IPS-18c (cell line): Measurements from ENCODE around the gene ALDH1A3.
A peak's percentile ranks its signal among the peaks of the same experiment; 100 is the strongest.

Experiments
- H3K4me3 ChIP-seq: 2 replicates; pipeline ENCODE4 v1.7.0; 2013; ENCODE audit warnings: low read depth, mild to moderate bottlenecking, low read length, moderate library complexity; ENCODE audit not compliant: insufficient read depth
- H3K9me3 ChIP-seq: one replicate; pipeline ENCODE4 v1.6.1; 2013; ENCODE audit warnings: mild to moderate bottlenecking, low read length, moderate library complexity; ENCODE audit not compliant: control insufficient read depth, insufficient read depth

Gene ALDH1A3

GRCh38 chr15:100909989-100910955 lies 30.6 kb downstream of the ALDH1A3 start:
- Histone ChIP-seq H3K9me3 (no peaks in the 10 kb centered on the region), H3K4me3 (no peak overlapping the region)

- Histone ChIP-seq H3K4me3 (no peak overlapping the region), H3K9me3 (no peaks in the 10 kb centered on the region)
These were observed 31.5 kb downstream of the ALDH1A3 start for GRCh38 chr15:100911086-100911485.

DNA sequence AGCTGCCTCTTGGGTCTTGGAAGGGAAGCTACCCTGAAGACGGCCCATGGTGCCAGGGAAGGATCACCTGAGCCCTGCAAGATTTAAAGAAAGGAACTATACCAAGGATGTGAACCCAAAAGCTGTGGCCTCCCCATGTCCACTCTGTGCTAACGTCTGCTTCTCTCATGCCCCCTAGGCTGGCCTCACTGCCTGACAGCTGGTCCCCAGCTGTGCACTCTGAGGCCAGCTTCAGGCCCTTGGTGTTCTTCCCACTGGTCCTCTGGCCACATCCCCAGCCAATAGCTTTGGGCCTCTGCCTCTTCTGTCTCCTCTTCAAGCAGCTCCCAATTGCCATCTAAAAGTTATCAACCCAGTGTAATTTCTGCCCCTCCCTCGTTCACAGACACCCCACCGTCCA lies 34.3 kb downstream of the ALDH1A3 start:
- no peaks in the 10 kb centered on the region for H3K9me3 ChIP-seq

GRCh38 chr15:100914876-100915275 lies 35.2 kb downstream of the ALDH1A3 start:
- Histone ChIP-seq H3K9me3 (peaks cover 2% of the 10 kb centered on the region), H3K4me3 (no peak overlapping the region)

More for the DNA sequence above, 34.3 kb downstream of the ALDH1A3 start:
- no peak overlapping the region for H3K4me3 ChIP-seq

DNA sequence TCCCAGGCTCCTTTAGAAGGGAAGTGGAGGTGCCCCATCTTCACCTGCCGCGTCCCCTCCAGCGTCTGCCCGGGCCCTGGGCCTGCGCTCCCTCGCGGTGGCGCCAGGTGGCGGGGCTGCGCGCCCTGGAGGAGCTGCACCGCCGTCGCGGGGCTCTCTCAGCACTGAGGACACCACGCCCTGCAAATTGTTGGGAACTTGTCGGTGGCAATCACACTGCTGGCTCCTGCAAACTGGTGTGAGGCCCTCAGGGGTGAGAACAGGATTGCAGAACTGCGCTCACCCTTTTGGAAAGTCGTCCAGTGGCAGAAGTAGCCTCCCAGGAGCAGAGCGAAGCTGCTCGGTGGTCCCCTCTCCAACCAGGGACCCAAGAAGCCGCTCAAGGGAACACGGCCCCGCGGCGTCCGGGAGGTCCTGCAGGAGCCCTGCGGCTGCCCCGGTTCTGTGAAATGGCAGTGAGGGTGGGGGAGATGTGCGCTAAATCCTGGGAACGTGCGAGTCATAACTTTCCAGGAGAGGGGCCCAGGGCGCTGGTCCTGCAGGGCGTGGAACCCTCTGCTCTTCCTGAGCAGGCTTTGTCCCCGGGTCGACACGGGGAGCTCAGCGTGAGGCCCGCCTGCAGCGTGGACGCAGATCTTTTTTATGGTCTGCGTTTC lies 38.5 kb downstream of the ALDH1A3 start:
- Histone ChIP-seq H3K4me3 (peak overlapping the region; percentile 57), H3K9me3 (peaks cover 2% of the 10 kb centered on the region)

GRCh38 chr15:100918690-100919480 lies 39.3 kb downstream of the ALDH1A3 start, which contains the start of gene LRRK1:
TSS of gene LRRK1 (plus strand) at chr15:100919357. CDS start at chr15:100924633, 5,276 bp downstream.
- H3K4me3 ChIP-seq: peak within 1 kb of the TSS; percentile 58
- peaks cover 2% of the 10 kb centered on the region for H3K9me3 ChIP-seq

DNA sequence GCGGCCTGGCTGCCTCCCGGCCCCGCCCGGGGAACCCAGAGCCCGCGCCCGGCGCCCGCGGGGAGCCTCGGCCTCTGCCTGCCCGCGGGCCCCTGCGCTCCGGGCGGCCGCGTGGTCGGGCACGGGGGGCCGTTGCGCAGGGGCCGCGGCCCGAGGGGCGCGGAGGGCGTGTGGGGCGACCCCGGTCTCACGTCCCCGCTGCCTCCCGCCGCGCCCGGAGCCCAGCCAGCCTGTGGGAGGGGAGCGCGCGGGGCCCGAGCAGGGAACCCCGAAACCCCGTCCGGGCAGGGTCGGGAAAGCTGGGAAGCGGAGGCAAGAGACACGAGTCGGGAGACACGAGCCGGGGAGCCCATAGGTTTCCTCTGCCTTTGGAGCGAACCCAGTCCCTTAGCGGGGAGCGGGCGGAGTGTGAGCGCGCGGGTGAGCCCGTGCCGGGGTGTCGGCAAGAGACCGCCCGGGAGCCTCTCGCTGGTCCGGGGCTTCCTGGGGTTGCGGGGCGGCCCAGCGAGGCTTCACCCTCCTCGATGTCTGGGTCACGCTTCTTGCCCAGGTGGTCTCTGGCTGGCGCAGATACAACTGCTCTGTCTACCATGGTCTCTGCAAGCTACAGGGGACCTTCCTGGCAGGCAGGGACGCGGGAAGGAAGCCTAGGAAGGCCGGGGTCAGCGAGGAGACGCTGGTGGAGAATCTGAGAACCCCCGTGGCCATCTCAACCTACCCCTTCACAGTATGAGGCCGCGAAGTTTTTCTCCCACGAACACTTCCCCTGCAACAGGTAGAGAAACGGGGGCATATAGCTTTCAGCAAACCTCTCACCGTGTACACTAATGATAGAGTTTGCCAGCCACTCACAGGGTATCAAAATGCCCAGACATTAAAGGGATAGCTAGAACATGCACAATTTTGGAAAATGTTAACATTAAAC lies 40.1 kb downstream of the ALDH1A3 start:
- H3K4me3 ChIP-seq: peak overlapping the region; percentile 58
- H3K9me3 ChIP-seq: peaks cover 2% of the 10 kb centered on the region

DNA sequence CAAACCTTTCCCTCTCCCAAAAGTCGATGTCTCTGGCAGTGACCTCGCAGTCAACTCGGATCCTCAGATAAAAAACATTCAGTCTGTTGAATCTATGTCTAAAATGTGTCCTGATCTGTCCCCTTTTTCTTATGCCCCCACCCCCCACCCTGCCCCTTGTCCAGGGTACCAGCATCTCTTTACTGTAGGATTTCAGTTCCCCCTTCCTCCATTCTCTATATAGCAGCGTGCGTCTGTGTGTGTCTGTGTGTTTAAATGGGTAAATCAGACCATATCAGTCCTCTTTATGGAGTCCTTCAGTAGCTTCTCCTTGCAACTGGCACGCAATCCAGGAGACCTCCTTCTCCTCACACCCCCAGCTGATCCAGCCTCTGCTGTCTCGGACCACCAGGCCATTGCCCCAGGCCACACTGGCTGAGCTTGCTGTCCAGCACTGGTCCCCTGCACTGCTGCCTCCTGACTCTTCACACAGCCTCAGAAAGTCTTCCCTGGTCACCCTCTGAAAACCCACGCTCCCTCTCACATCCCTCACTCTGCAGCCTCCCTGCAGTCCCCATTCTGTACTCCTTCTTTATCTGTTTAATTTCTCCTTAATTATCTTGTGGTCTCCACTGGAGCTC lies 41.0 kb downstream of the ALDH1A3 start:
- Histone ChIP-seq H3K9me3 (peaks cover 2% of the 10 kb centered on the region), H3K4me3 (no peak overlapping the region)

DNA sequence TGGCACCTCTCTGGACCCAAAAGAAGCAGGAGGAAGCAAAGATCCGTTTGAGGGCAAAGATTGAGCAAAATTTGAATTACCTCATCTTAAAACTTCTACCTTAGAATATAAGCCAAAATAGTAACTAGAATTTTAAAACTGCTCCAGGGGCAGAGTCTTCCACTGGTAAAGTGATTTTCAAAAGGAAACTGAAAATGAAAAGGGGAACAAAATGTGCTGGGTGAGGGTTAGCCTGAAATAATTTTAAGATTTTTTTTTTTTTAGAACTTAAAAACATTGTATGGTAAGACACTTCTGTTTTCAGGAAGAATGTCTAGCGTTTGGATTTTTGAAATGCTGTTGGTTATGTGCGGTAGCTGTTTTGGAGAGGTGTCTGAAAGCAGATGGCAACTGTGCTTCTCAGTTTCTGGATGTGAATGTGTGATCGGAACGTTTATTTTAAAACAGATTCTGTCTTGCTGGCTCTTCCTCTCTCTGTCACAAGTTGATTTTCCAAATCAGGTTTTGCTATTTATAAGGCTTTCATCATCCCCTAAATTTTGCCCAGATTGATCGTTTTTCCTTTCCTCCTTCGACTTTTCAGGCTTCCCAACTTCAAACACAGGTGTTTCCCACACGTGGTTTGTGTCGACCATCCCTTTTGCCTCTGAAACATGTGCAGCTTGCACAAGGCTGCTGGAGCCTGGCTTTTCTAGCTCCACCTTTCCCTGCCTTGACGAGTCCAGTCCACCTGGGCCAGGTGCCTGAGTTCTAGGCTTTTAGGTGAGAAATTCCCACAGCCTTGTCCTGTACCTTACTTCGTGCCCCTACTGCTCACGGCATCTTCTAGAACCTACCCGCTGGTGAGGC lies 42.8 kb downstream of the ALDH1A3 start:
- H3K4me3 ChIP-seq: no peak overlapping the region
- peaks cover 2% of the 10 kb centered on the region for H3K9me3 ChIP-seq

DNA sequence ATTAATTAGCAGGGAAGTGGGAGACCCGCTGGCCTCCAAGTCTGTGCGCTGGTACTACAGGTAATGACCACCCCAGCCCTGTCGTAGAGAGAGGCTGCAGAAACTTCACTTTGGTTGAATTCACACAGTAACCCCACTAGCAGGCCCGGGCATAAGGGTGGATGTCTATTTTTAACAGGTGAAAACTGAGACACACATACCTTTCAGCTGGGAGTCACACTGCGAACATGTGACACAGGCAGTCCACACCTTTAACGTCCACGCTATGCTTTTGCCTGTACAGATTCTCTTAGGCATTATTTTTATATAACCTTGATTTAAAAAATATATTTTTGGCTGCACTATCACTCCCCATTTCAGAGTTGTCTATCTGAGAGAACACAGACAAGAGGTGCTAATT lies 43.4 kb downstream of the ALDH1A3 start:
- H3K9me3 ChIP-seq: peaks cover 2% of the 10 kb centered on the region
- no peak overlapping the region for H3K4me3 ChIP-seq

GRCh38 chr15:100923902-100924301 lies 44.3 kb downstream of the ALDH1A3 start:
- Histone ChIP-seq H3K9me3 (peaks cover 2% of the 10 kb centered on the region), H3K4me3 (no peak overlapping the region)

DNA sequence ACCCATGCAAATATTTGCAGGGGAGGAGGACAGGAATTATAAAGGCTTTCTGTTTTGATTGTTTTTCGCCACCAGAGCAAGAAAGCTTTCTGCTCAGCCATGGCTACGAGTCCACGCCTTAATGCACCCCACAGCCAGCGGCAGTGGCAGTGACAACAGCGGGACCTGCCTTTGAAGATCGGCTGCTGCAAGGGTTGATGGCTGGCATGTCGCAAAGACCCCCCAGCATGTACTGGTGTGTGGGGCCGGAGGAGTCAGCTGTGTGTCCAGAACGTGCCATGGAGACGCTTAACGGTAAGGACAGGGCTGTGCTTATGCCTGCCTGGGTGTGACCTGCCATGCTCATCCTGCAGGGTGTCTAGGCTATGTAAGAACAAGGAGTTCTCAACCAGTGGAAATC lies 44.8 kb downstream of the ALDH1A3 start:
- H3K4me3 ChIP-seq: no peak overlapping the region

GRCh38 chr15:100925480-100925879 lies 45.8 kb downstream of the ALDH1A3 start:
- H3K9me3 ChIP-seq: no peaks in the 10 kb centered on the region
- no peak overlapping the region for H3K4me3 ChIP-seq

More for the DNA sequence above, 44.8 kb downstream of the ALDH1A3 start:
- peaks cover under 1% of the 10 kb centered on the region for H3K9me3 ChIP-seq

DNA sequence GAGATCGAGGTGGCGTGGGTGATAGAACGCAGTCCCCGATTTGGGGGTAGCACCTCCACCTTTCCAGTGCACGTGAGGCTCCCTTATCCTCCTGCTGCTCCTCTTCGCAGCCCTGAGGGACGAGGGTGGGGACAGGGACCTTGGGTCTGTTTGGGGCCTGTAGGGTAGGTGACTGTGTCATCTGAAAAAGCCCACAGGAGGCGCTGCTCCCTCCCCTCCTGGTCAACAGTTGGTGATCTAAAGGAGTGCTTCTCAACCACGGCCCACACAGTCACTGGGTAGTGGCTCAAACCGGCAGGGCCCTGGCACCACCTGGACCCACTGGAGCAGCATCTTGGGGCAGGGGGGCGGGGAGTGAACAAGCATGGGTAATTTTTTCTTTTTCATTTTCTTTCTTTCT lies 46.6 kb downstream of the ALDH1A3 start:
- H3K9me3 ChIP-seq: no peaks in the 10 kb centered on the region
- H3K4me3 ChIP-seq: no peak overlapping the region

DNA sequence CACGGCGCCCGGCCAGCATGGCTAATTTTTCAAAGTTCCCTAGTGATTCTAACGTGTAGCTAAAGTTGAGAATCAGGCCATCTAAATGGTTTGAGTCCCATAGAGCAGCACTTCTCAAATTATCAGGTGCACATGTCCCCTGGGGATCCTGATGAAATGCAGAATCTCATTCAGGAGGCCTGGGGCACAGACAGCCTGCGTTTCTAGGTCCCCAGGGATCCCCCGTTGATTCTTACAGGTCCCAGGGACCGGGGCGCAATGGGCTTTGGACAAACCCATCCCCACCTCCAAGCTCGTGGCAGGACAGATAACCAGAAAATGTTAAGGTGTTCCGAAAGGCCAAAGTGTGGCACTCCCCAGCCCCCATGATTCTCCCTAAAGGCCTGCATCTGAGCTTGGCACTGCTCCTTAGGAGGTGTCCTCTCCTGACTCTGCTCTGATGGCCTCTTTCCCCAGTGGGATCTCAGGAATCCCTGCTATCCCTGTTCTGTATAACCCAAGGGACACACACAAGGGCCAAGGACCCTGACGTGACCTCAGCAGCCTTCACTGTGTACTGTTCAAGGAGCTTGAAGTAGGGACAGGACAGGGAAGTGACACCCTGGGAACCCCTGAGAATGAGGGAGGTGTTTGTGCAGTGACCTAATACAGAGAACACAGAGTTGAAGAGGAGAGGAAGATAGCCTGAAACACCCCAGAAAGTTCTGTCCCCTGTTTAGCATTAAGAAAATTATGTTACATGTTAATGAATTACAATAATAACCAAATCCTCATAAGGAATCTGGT lies 47.5 kb downstream of the ALDH1A3 start:
- H3K9me3 ChIP-seq: no peaks in the 10 kb centered on the region
- H3K4me3 ChIP-seq: no peak overlapping the region
